Suprapubic skin (tissue), 4 donors: Measurements from ENCODE around the gene COBLL1. TPM values are rescaled to one million over a fixed set of nuclear protein-coding genes. Genes with fewer than 3 reads are reported as not detected.

Experiments used
- DNase-seq, 2 donors: peaks; one replicate each; pipeline ENCODE4 v3.0.0-alpha.2; 2019; ENCODE audit warnings: low spot score in 2 of 2
- H3K27ac ChIP-seq: fragments of 200-600 bp; sonication (generic); one replicate; pipeline ENCODE4 v1.5.1; 2019
- H3K27me3 ChIP-seq: fragments of 200-600 bp; sonication (generic); one replicate; pipeline ENCODE4 v1.5.1; 2019
- H3K36me3 ChIP-seq: fragments of 200-600 bp; sonication (generic); one replicate; pipeline ENCODE4 v1.5.1; 2019
- H3K4me1 ChIP-seq: fragments of 200-600 bp; sonication (generic); one replicate; pipeline ENCODE4 v1.5.1; 2019
- H3K4me3 ChIP-seq: fragments of 200-600 bp; sonication (generic); one replicate; pipeline ENCODE4 v1.5.1; 2019; ENCODE audit warnings: mild to moderate bottlenecking
- H3K9me3 ChIP-seq: fragments of 200-600 bp; sonication (generic); one replicate; pipeline ENCODE4 v1.5.1; 2019
- CTCF ChIP-seq, 2 donors: fragments of 200-600 bp in 1 of 2; fragments of 450-650 bp in 1 of 2; sonication (generic) in 1 of 2; IDR thresholded peaks; one replicate each; pipeline ENCODE4 v1.5.1; 2016 to 2019; ENCODE audit warnings: antibody characterized with exemption in 2 of 2, mild to moderate bottlenecking in 1 of 2, moderate library complexity in 1 of 2
- EP300 ChIP-seq: sonication (generic); formaldehyde crosslinking; IDR thresholded peaks from one replicate; pipeline ENCODE4 v1.6.1; 2017; ENCODE audit warnings: antibody characterized with exemption
- POLR2A ChIP-seq, 2 donors: fragments of 450-650 bp; IDR thresholded peaks; one replicate each; pipeline ENCODE4 v1.6.1; 2017; ENCODE audit warnings: antibody characterized with exemption in 2 of 2, mild to moderate bottlenecking in 2 of 2, moderate library complexity in 2 of 2
- POLR2AphosphoS5 ChIP-seq, 3 donors: sonication (generic); formaldehyde crosslinking; IDR thresholded peaks; one replicate each; pipeline ENCODE4 v1.6.1; 2017; ENCODE audit warnings: antibody characterized with exemption in 3 of 3
- WGBS: methylation state at CpG from one replicate; pipeline ENCODE4 v1.1.5; 2018; 5-methylcytosine and 5-hydroxymethylcytosine counted together
- total RNA-seq, 4 donors: library from RNA; depleted of rRNA; stranded (reverse); fragments of >200 nt; gene quantifications; one replicate each; pipeline ENCODE4 v1.1.0, GENCODE V29; 2016

COBLL1 gene
- total RNA-seq, 4 donors from 2014 or later: 36.2 to 170 (median 61.0) TPM

DNA sequence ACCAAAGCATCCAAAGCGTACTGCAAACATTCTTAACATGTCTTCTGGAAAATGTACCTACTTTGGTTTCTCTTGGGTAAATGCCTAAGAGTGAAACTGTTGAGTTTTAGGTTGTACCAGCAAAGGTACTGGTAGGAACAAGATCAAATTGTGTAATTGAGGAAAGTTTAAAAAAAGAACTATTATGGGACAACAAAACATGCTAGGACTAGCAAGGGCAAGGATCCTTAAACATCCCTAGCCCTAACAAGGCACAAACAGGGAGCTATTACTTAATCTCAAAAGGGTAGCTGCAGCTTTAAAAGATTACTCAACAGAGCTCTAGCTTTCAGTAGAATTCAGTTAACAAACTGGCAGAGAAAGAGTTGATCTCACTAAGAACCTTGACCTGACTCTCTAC, 164.4 kb downstream of the COBLL1 start:
- H3K9me3 ChIP-seq: no peaks in the 10 kb centered on the region
- H3K36me3 ChIP-seq: peaks cover 6% of the 10 kb centered on the region
- no peak for DNase-seq
- no peak overlapping the region for H3K27ac ChIP-seq
- H3K4me1 ChIP-seq: no peaks in the 10 kb centered on the region
- no peak overlapping the region for H3K4me3 ChIP-seq
- H3K27me3 ChIP-seq: no peaks in the 10 kb centered on the region
- 93% methylated on average over 1 of the region's 1 CpG for WGBS
- TF ChIP-seq CTCF (IDR thresholded peaks at IDR 0.05) (no peak), POLR2AphosphoS5 (IDR thresholded peaks at IDR 0.05) (no peak), EP300 (no peak), POLR2A (IDR thresholded peaks at IDR 0.05) (no peak)

DNA sequence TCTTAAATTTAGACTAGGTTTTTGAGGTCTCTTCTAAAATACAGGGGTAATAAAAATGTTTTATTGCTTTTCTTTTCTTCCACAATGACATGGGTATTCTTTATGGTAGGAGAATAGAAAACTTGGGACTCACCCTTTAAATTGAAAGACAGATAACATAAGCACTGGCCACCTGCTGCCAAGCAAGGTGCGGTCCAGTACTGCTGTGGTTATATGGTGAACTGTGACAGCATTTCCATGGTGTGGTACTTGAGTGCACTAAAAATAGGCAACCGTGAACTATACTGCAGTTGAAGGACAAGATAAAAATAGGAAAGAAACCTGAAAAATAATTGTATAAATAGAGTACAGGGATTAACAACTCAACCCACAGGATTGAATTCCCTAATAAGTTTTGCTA, 165.9 kb downstream of the COBLL1 start:
- Histone ChIP-seq H3K36me3 (no peaks in the 10 kb centered on the region), H3K9me3 (no peaks in the 10 kb centered on the region), H3K27me3 (no peaks in the 10 kb centered on the region), H3K27ac (no peak overlapping the region), H3K4me1 (no peaks in the 10 kb centered on the region), H3K4me3 (no peak overlapping the region)
- TF ChIP-seq CTCF (IDR thresholded peaks at IDR 0.05) (no peak), EP300 (no peak), POLR2AphosphoS5 (IDR thresholded peaks at IDR 0.05) (no peak), POLR2A (IDR thresholded peaks at IDR 0.05) (no peak)
- 89% methylated on average over 2 of the region's 2 CpGs for WGBS
- DNase-seq: no peak

GRCh38 chr2:164675027-164675426, 166.6 kb downstream of the COBLL1 start:
- Histone ChIP-seq H3K27ac (no peak overlapping the region), H3K9me3 (no peaks in the 10 kb centered on the region), H3K27me3 (no peaks in the 10 kb centered on the region), H3K4me3 (no peak overlapping the region), H3K4me1 (no peaks in the 10 kb centered on the region), H3K36me3 (no peaks in the 10 kb centered on the region)
- TF ChIP-seq POLR2A (IDR thresholded peaks at IDR 0.05) (no peak), EP300 (no peak), CTCF (IDR thresholded peaks at IDR 0.05) (no peak), POLR2AphosphoS5 (IDR thresholded peaks at IDR 0.05) (no peak)
- WGBS: 68% methylated on average over 2 of the region's 2 CpGs
- no peak for DNase-seq

DNA sequence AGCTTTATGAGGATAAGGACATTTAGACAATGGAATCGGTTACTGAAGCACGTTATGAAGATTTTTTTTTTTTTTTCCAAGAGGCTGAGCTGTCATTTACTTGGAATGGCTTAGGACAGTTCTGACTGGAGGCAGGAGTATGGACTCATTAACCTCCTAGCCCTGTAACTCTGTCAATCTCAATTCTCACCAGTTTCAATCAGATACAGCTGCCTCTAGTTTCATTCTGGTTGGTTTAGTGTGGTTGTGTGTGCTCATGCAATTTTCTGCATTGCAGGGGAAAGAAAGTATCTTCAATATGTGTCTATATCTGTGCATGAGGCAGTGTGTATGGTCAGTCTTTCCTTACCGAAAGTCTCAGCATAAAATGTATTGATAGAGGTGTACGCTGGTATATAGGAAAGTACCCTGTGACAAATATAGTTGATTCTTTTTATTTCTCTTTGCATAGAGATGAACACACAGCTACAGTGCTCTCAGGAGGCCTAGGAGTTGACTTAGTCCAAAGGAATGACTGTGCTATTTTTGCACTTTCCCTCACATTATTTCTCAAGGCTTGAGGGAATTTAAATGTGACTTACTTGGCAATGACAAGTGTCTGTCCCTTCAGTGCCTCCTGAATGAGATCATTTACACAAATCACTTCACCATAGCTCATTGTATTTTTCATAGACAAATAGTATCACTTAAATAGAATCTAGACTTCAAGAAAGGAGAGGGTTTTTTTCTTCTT, 169.8 kb downstream of the COBLL1 start:
- Histone ChIP-seq H3K4me3 (no peak overlapping the region), H3K27me3 (no peaks in the 10 kb centered on the region), H3K36me3 (no peaks in the 10 kb centered on the region), H3K9me3 (no peaks in the 10 kb centered on the region), H3K4me1 (no peaks in the 10 kb centered on the region), H3K27ac (no peak overlapping the region)
- no peak for DNase-seq
- no peak for TF ChIP-seq POLR2AphosphoS5 (IDR thresholded peaks at IDR 0.05)
- TF ChIP-seq POLR2A (IDR thresholded peaks at IDR 0.05): no peak
- no peak for TF ChIP-seq CTCF (IDR thresholded peaks at IDR 0.05)
- TF ChIP-seq EP300: no peak
- WGBS: 86% methylated on average over 4 of the region's 4 CpGs

- no peaks in the 10 kb centered on the region for H3K27me3 ChIP-seq
- no peak overlapping the region for H3K4me3 ChIP-seq
- no peak for TF ChIP-seq CTCF (IDR thresholded peaks at IDR 0.05)
- no peak for TF ChIP-seq POLR2AphosphoS5 (IDR thresholded peaks at IDR 0.05)
- no peak for TF ChIP-seq POLR2A (IDR thresholded peaks at IDR 0.05)
- TF ChIP-seq EP300: no peak
- no peaks in the 10 kb centered on the region for H3K9me3 ChIP-seq
- DNase-seq: no peak
- no peaks in the 10 kb centered on the region for H3K4me1 ChIP-seq
- no peak overlapping the region for H3K27ac ChIP-seq
- H3K36me3 ChIP-seq: no peaks in the 10 kb centered on the region
Observed at GRCh38 chr2:164669291-164669690, 172.3 kb downstream of the COBLL1 start.
